Ureter (tissue), 1 donor: Measurements from ENCODE around the gene RACK1. TPM values are rescaled to one million over a fixed set of nuclear protein-coding genes. Genes with fewer than 3 reads are reported as not detected.

Source experiments
- DNase-seq: peaks from one replicate; pipeline ENCODE4 v3.0.0-alpha.2; 2020; ENCODE audit warnings: low spot score
- total RNA-seq: library from RNA; stranded (reverse); gene quantifications from one replicate; pipeline ENCODE4 v1.2.4, GENCODE V29; 2023
- donor health status: DM: yes; HTN: yes; CAD: no.

Gene RACK1
- total RNA-seq, 1 donor from 2014 or later, result 1,824 TPM

DNA sequence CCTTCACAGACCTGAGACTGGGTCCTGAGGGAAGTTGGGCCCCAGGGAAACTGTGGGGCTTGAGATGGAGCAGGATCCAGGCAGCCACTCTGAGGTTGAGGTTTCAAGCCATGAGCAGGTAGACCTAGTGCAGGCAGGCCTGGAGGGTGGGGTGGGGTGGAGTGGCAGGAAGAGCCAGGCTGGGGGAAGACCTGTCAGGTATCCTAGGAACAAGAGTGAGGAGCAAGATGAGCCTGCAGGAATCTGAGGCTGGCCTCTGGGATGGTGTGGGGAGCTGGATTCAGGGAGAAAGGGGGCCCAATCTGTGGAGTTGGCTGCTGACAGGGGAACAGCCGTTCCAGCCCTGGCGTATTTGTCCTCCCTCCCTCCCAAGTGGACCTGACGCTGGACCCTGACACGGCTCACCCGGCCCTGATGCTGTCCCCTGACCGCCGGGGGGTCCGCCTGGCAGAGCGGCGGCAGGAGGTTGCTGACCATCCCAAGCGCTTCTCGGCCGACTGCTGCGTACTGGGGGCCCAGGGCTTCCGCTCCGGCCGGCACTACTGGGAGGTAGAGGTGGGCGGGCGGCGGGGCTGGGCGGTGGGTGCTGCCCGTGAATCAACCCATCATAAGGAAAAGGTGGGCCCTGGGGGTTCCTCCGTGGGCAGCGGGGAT, 9.8 kb downstream of the RACK1 start:
- no peak for DNase-seq

DNA sequence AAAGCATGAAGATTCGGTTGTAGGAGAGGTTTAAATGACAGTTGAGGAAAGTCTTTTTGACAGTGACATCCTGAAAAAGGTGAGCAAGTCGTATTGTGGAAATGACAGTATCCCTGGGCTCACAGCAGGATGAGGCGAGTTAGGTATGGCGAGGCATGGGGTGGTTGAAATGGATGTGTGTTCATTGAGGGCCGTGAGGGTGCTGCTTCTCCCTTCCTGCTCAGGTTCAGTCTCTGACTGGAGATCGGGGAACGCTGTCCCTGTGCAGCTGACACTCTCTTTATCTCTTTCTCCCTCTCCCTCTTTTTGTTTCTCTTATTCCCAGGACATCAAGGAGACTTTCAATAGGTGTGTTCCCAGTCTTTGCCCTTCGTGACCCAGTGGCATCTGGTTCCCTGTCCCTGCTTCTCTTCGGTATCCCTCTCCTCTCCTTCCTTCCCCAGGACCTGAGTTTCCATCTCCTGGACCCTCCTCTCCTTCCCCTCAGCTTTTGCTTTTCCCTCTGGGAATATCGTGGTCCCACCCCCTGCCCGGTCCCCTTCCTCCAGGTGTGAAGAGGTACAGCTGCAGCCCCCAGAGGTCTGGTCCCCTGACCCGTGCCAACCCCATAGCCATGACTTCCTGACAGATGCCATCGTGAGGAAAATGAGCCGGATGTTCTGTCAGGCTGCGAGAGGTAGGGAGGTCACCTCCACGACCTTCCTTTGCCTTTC, 10.5 kb downstream of the RACK1 start:
- DNase-seq, result no peak

DNA sequence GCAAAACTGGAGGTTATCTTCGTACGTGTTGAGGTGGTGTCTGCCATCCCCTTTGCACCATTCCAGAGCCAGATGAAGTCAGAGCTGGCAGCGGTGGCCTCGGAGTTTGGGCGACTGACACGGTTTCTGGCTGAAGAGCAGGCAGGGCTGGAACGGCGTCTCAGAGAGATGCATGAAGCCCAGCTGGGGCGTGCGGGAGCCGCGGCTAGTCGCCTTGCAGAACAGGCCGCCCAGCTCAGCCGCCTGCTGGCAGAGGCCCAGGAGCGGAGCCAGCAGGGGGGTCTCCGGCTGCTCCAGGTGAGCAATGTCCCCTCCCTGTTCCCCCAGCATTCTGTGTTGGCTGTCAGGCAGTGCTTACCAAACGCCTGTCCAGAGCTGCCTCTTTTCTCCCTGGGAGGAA, 11.1 kb downstream of the RACK1 start:
- DNase-seq, result no peak

GRCh38 chr5:181231432-181231831, 12.3 kb downstream of the RACK1 start:
- no peak for DNase-seq

DNA sequence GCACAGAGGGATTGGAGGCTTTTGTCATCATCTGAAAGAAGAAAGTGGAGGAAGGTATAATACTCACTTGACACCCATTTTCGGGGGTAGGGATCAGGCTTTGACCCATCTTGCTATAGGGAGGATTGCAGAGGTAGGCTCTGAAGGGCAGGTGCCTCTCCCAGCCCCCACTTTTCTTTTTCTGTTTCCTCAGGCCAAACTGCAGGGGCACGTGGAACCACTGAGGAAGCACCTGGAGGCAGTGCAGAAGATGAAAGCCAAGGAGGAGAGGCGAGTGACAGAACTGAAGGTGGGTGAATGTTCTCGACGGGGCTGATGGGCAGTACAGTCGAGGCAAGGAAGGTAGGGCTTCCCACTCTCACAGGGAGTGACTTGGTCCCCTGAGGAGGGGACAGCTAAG, 13.2 kb downstream of the RACK1 start:
- no peak for DNase-seq

DNA sequence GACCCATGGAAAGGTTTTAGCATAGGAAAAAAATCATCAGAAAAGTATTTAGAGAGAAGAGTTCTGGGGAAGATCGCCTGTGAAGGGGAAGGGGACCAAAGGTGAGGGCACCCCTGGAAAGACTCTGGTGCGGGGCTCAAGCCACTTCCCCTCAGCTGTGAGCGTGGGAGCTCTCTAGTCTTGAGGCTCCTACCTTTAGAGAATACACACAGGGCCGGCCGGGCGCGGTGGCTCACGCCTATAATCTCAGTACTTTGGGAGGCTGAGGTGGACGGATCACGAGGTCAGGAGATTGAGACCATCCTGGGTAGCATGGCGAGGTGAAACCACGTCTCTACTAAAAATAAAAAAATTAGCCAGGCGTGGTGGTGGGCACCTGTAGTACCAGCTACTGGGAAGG, 13.7 kb downstream of the RACK1 start:
- DNase-seq, result no peak

GRCh38 chr5:181224390-181225229, 19.1 kb downstream of the RACK1 start:
- no peak for DNase-seq

- DNase-seq, result no peak
Measured at GRCh38 chr5:181223729-181224389, 19.8 kb downstream of the RACK1 start.

- DNase-seq, result peak; percentile 99
Measured at GRCh38 chr5:181223058-181223728, 20.5 kb downstream of the RACK1 start, which contains the start of gene TRIM41. Gene TRIM41 (plus strand): TSS chr5:181223281. CDS start chr5:181224000, 719 bp downstream.

- no peak for DNase-seq
Measured at GRCh38 chr5:181222630-181223057, 21.1 kb downstream of the RACK1 start.

DNA sequence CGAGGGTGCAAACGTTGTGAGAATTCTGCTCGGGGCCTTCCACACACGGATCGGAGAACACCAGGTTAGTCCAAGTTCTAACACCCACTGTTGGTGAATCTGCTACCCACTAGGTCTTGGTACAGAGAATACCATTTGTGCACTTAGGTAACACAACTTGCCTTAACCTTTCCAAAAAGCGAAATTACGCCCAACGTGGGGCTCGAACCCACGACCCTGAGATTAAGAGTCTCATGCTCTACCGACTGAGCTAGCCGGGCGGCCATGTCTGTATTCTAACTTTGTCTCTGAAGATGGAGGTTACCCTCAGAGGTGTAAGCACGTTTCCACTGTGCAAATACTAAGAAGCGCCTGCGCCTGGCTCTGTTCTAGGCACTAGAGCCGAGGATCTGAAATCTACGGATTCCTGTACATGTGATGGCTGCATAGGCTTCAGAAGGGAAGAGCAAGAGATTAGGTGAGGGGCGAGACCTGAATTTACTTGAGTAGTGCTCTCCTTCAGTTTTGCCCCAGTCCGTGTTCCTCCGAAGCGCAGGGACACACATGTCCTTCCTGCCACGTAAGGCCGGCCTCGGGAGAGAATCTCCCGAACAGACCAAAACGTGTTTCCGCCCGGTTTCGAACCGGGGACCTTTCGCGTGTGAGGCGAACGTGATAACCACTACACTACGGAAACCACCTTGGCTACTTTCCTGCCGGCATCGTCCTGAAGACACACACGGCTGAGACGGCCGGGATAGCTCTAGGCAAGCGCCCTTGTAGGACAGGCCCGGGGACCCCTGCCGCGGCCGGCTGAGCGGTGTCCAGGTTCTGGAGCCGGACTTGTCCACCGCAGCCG, 21.7 kb downstream of the RACK1 start:
- peak; percentile 98 for DNase-seq

DNA sequence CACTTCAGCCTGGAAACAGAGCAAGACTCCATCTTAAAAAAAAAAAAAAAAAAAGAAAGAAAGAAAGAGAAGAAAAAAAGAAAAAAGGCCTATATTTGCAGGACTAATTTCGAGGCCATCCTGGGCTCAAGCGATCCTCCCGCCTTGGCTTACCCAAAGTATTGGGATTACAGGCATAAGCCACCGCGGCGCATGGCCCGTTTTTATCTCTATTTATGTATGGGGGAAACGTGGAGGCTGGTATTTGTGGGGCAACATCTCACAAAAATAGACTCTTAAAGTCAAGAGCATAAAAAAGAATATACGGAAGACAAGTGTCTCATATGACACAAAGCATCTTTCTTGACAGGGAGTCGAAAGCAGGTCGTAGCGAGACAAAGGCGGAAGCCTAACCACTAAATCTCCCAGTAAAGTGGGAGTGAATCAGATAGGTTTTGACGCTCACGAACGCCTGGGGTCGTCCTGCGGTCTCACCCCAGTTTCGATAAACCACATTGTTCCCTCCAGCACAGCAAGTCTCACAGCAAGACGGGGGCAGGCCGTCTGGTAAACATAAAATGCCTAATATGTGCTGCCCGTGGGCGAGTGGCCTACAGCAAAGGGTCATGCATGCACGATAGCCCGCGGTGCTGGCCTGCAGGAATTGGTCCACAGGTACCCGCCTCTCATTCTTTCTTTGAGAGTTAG, 22.5 kb downstream of the RACK1 start:
- DNase-seq, result no peak

GRCh38 chr5:181220178-181220515, 23.6 kb downstream of the RACK1 start:
- no peak for DNase-seq

DNA sequence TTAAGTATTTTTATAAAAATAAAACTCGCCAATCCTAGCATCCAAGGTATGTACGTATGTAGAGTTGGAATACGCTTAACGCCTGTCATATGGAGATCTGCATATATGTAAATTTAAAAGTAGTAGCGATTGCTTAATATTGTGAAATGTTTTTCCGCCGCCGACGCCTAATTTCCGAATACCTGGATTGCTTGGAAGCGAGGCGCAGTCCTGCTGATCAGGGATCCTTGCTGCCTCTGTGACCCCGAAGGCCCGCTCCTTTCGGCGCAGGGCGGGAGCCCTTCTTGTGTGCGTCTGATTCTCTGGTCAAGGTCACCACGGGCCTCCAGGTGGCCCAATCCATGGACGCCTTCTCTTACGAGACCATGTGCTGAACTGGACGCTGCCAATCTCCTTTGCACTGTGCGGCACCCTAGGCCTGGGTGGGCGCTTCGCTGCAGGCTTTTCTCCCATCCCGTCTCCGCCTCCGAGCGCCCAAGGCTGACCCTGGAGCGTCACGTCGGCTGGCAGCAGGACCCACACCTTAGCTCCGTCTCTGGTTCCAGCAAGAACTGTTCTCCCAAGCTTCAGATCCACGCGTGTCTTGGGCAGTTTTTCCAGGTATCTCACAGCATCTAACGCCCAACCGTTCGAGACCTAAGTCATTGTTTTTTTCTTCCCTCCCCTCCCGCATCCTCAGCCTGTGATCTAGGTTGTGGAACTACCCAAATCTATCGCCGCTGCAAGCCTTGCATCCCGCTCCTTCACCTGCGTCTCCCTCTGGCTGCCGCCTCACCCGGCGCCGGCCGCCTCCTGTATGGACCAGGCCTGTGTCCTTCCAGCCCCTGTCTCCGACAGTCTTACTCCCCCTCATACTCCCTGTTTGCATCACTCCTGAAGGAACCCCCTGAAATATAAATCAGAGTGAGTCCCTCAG, 24.2 kb downstream of the RACK1 start:
- no peak for DNase-seq

DNA sequence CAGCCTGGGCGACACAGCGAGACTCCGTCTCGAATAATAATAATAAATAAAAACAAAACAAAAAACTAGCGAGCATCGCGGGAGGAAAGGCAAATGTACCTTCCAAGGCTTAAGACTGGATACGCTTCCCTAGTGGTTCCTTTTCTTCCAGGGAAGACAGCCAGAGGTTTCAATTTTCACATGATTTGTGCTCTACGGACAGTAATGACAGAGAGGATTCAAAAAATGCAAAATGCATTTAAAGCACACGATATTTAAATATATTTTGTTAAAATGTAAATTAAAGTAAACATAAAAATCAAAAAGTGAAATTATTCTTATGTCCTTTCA, 24.9 kb downstream of the RACK1 start:
- DNase-seq, result no peak

- no peak for DNase-seq
Measured at GRCh38 chr5:181217803-181218062, 26.0 kb downstream of the RACK1 start.

GRCh38 chr5:181217111-181217802, 26.4 kb downstream of the RACK1 start:
- DNase-seq, result no peak
